K562 (cell line): ENCODE results near the gene MIEF1. TPM values are rescaled to one million over a fixed set of nuclear protein-coding genes. Genes with fewer than 3 reads are reported as not detected.

Experiments
- BRD4 ChIP-seq: fragments of 200-600 bp; sonication (generic); IDR thresholded peaks from 2 replicates; pipeline ENCODE4 v1.6.1; 2017; ENCODE audit warnings: inconsistent platforms
- CAMTA2 ChIP-seq: fragments of 250-450 bp; sonication (Bioruptor Pico); conservative IDR thresholded peaks from 2 replicates; pipeline ENCODE4 v1.5.1; 2022
- FOXP1 ChIP-seq: sonication (generic); formaldehyde crosslinking; IDR thresholded peaks from 2 replicates; pipeline ENCODE4 v1.8.0; 2022; ENCODE audit warnings: mild to moderate bottlenecking, missing genetic modification reagents
- HLTF ChIP-seq: fragments of 450-650 bp; IDR thresholded peaks from 2 replicates; pipeline ENCODE4 v1.6.1; 2016
- IRF2 ChIP-seq: sonication (generic); formaldehyde crosslinking; IDR thresholded peaks from 2 replicates; pipeline ENCODE4 v1.8.1; 2022; ENCODE audit warnings: mild to moderate bottlenecking, missing genetic modification reagents
- KHSRP ChIP-seq: fragments of 450-650 bp; IDR thresholded peaks from 2 replicates; pipeline ENCODE4 v1.6.1; 2017
- LARP7 ChIP-seq: fragments of 450-650 bp; IDR thresholded peaks from 2 replicates; pipeline ENCODE4 v1.6.1; 2016
- NFATC3 ChIP-seq: fragments of 450-650 bp; IDR thresholded peaks from 2 replicates; pipeline ENCODE4 v1.6.1; 2017; ENCODE audit warnings: mild to moderate bottlenecking
- NR2C1 ChIP-seq, 2 experiments: fragments of 450-650 bp; IDR thresholded peaks; 2 replicates each; pipeline ENCODE4 v1.6.1; 2017; ENCODE audit warnings: mild to moderate bottlenecking in 2 of 2, antibody characterized with exemption in 1 of 2, inconsistent platforms in 1 of 2, missing compliant biosample characterization in 1 of 2, missing genetic modification characterization in 1 of 2
- POLR2AphosphoS5 ChIP-seq: IDR thresholded peaks from 2 replicates; pipeline ENCODE4 v1.6.1; 2011; ENCODE audit warnings: mild to moderate bottlenecking, low read depth, low read length, moderate library complexity; ENCODE audit not compliant: control insufficient read depth, insufficient read depth
- RFX5 ChIP-seq: IDR thresholded peaks from 2 replicates; pipeline ENCODE4 v1.6.1; 2011; ENCODE audit warnings: low read depth, mild to moderate bottlenecking, improper control_type of control experiment, low read length
- SNRNP70 ChIP-seq: fragments of 200-400 bp; formaldehyde crosslinking; optimal IDR thresholded peaks from 2 replicates; pipeline ENCODE3; 2017; ENCODE audit warnings: low read depth, low read length
- SRF ChIP-seq, 2 experiments: fragments of 250-450, 450-650 bp in 1 of 2; sonication (Bioruptor Pico) in 1 of 2; sonication (generic) in 1 of 2; formaldehyde crosslinking; IDR thresholded peaks; 2 replicates each; pipeline versions ENCODE4 v1.5.0 to v1.5.1; 2020 to 2022; ENCODE audit warnings: mild to moderate bottlenecking in 1 of 2, missing genetic modification reagents in 1 of 2
- THAP12 ChIP-seq: fragments of 250-450 bp; sonication (Bioruptor Pico); IDR thresholded peaks from 2 replicates; pipeline ENCODE4 v1.9.0; 2021; ENCODE audit warnings: mild to moderate bottlenecking, inconsistent platforms
- XRCC3 ChIP-seq: fragments of 450-650 bp; IDR thresholded peaks from 2 replicates; pipeline ENCODE4 v1.6.1; 2017; ENCODE audit warnings: mild to moderate bottlenecking, moderate library complexity
- ZBTB2 ChIP-seq: fragments of 450-650 bp; IDR thresholded peaks from 2 replicates; pipeline ENCODE4 v1.6.1; 2016; ENCODE audit warnings: antibody characterized with exemption
- ZNF232 ChIP-seq: sonication (generic); formaldehyde crosslinking; IDR thresholded peaks from 2 replicates; pipeline ENCODE4 v1.8.0; 2022; ENCODE audit warnings: mild to moderate bottlenecking, missing genetic modification reagents
- ZNF639 ChIP-seq, 2 experiments: fragments of 200-800 bp in 1 of 2; sonication (Bioruptor generic) in 1 of 2; sonication (generic) in 1 of 2; formaldehyde crosslinking in 1 of 2; IDR thresholded peaks in 1 of 2; conservative IDR thresholded peaks in 1 of 2; 2 replicates each; pipeline versions ENCODE4 v1.5.0 to v1.6.1; 2016 to 2020; ENCODE audit warnings: missing compliant biosample characterization in 1 of 2, missing genetic modification characterization in 1 of 2, missing genetic modification reagents in 1 of 2
- polyA plus RNA-seq, 8 experiments: library from polyadenylated mRNA; depleted of rRNA in 4 of 8; stranded (reverse) in 5 of 8; unstranded in 3 of 8; fragments of >200 nt; fragmentation: Nextera tagmentation in 2 of 8; fragmentation: Illumina TruSeq in 1 of 8; extraction: Ambion mirVana in 2 of 8; extraction: Trizol in 1 of 8; gene quantifications; 2 replicates each; pipeline versions ENCODE4 v1.2.1 to v1.2.3, GENCODE V29; 2011 to 2014; ENCODE audit warnings: inconsistent platforms in 1 of 8, missing spikeins in 1 of 8
- total RNA-seq, 7 experiments: library from RNA; depleted of rRNA in 6 of 7; stranded (reverse); fragments of >200 nt in 6 of 7; fragmentation: Illumina TruSeq in 2 of 7; extraction: Trizol in 2 of 7; gene quantifications; 2 replicates each; pipeline versions ENCODE4 v1.2.1 to v1.2.3, GENCODE V29; 2011 to 2021; ENCODE audit warnings: low replicate concordance in 1 of 7
- TF ChIP-seq, protein P1 (sequence below): fragments of 450-650 bp; formaldehyde crosslinking; conservative IDR thresholded peaks from 2 replicates; pipeline ENCODE4 v1.4.0; 2022; ENCODE audit warnings: mild to moderate bottlenecking, missing genetic modification characterization
- TF ChIP-seq, protein P2 (sequence below): fragments of 450-650 bp; formaldehyde crosslinking; IDR thresholded peaks from 2 replicates; pipeline ENCODE4 v1.4.0; 2020; ENCODE audit warnings: mild to moderate bottlenecking, moderate library complexity

The MIEF1 gene
- total and polyA plus RNA-seq, 9 of the 15 experiments (the other 6 are each of a cell fraction or from before 2014, with no cell fraction given) = 10.9 to 51.8 (median 25.5) TPM

DNA sequence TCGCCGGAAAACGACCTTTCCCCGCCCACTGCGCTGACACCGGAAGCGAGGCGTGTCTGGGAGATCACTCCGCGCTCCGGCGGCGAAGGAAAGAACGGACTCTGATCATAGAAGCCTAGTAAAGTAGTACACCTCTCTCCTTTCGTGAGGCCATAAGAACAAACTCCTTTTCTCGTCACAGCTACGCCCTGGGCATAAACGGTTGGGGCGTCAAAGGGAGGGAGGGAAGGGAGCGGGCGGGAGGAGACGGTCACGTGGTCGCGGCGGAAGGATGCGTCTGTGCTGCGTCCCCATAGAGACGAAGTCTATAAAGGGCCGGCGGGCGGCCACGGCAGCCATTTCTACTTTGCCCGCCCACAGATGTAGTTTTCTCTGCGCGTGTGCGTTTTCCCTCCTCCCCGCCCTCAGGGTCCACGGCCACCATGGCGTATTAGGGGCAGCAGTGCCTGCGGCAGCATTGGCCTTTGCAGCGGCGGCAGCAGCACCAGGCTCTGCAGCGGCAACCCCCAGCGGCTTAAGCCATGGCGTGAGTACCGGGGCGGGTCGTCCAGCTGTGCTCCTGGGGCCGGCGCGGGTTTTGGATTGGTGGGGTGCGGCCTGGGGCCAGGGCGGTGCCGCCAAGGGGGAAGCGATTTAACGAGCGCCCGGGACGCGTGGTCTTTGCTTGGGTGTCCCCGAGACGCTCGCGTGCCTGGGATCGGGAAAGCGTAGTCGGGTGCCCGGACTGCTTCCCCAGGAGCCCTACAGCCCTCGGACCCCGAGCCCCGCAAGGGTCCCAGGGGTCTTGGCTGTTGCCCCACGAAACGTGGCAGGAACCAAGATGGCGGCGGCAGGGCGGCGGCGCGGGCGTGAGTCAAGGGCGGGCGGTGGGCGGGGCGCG is 18.4 kb downstream of the MIEF1 start, which contains the start of gene ATF4 (continued):
- TF ChIP-seq ZNF639 (CRISPR knock-in tag; conservative IDR thresholded peaks at IDR 0.05 in 1 of 2, IDR thresholded peaks at IDR 0.05 in 1 of 2) (peak in 1 of 2 experiments; percentile 41; a peak in 1 of 4 replicates), SRF (CRISPR knock-in tag; IDR thresholded peaks at IDR 0.05) (no peak), ZNF232 (CRISPR knock-in tag) (peak; percentile 73), LARP7 (no peak), NR2C1 (IDR thresholded peaks at IDR 0.05) (peak; percentile 82), NR2C1 (tag; IDR thresholded peaks at IDR 0.05) (peak; percentile 57; the same call in 1 of the 2 replicates), IRF2 (CRISPR knock-in tag) (no peak), CAMTA2 (CRISPR knock-in tag) (no peak), FOXP1 (CRISPR knock-in tag) (peak; percentile 90), XRCC3 (no peak), HLTF (0 out of 2 replicates have a peak, but pooled peaks have one; percentile 33), NFATC3 (no peak), THAP12 (CRISPR knock-in tag) (peak; percentile 81), ZBTB2 (no peak), SNRNP70 (no peak), KHSRP (no peak), RFX5 (peak; percentile 8; the same call in 1 of the 2 replicates), POLR2AphosphoS5 (peak; percentile 96), BRD4 (peak; percentile 95)
- TF ChIP-seq, protein P1, sequence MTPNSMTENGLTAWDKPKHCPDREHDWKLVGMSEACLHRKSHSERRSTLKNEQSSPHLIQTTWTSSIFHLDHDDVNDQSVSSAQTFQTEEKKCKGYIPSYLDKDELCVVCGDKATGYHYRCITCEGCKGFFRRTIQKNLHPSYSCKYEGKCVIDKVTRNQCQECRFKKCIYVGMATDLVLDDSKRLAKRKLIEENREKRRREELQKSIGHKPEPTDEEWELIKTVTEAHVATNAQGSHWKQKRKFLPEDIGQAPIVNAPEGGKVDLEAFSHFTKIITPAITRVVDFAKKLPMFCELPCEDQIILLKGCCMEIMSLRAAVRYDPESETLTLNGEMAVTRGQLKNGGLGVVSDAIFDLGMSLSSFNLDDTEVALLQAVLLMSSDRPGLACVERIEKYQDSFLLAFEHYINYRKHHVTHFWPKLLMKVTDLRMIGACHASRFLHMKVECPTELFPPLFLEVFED (CRISPR knock-in tag) = peak; percentile 50; the same call in 1 of the 2 replicates
- TF ChIP-seq, protein P2, sequence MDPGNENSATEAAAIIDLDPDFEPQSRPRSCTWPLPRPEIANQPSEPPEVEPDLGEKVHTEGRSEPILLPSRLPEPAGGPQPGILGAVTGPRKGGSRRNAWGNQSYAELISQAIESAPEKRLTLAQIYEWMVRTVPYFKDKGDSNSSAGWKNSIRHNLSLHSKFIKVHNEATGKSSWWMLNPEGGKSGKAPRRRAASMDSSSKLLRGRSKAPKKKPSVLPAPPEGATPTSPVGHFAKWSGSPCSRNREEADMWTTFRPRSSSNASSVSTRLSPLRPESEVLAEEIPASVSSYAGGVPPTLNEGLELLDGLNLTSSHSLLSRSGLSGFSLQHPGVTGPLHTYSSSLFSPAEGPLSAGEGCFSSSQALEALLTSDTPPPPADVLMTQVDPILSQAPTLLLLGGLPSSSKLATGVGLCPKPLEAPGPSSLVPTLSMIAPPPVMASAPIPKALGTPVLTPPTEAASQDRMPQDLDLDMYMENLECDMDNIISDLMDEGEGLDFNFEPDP (CRISPR knock-in tag) = peak; percentile 17; the same call in 1 of the 2 replicates
